ENCODE measurements around the gene KANK3.

GRCh38 chr19:8325454-8325853 is 17.6 kb downstream of the KANK3 start:
- TF ChIP-seq CTCF (IDR thresholded peaks at IDR 0.05; ENCODE audit: insufficient read depth, low read depth, low read length), result no peak
- TF ChIP-seq EZH2 (IDR thresholded peaks at IDR 0.05; ENCODE audit: insufficient read depth, low read length), result no peak
